Measurements from ENCODE around the gene STK32B. TPM values are rescaled to one million over a fixed set of nuclear protein-coding genes. Genes with fewer than 3 reads are reported as not detected.
"Not testable (repeated sequence)": the region's sequence is repeated elsewhere in the genome, so short reads cannot be mapped to it uniquely, and the experiment has no call there.

STK32B gene
- total RNA-seq, 2 experiments from 2014 or later, result not detected

DNA sequence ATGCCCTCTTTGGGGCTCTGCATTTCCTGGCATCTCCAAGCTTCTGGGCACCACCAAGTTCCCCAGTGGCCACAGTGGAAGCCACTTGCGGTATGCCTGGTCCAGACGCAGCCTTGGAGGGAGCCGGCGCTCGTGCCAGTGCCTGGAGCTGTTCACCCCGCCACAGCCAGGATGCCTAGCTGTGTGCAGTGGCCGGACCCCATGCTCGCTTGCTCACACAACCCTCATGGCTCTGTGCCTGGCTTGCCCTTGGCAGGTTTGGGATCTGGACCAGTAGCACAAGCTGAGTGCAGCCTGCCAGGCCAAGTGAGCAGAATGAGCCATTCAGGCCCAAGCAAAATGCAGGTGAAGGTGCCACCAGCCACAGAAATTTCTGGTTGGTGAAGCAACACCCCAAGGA lies 373.6 kb downstream of the STK32B start:
- Mint-ChIP-seq H3K9me3 (ENCODE audit: low read depth) (peaks cover 2% of the 10 kb centered on the region), H3K4me1 (no peaks in the 10 kb centered on the region), H3K4me3 (no peak overlapping the region), H3K27me3 (peaks cover 2% of the 10 kb centered on the region), H3K27ac (no peak overlapping the region), H3K36me3 (ENCODE audit: low read depth) (no peaks in the 10 kb centered on the region)
- CTCF ChIA-PET, result no interaction called here
- no peak for ATAC-seq
- POLR2A ChIA-PET, result no interaction called here
- intact Hi-C loops (cut with DNase I, micrococcal nuclease), result no loop called here
- DNase-seq, result no peak

DNA sequence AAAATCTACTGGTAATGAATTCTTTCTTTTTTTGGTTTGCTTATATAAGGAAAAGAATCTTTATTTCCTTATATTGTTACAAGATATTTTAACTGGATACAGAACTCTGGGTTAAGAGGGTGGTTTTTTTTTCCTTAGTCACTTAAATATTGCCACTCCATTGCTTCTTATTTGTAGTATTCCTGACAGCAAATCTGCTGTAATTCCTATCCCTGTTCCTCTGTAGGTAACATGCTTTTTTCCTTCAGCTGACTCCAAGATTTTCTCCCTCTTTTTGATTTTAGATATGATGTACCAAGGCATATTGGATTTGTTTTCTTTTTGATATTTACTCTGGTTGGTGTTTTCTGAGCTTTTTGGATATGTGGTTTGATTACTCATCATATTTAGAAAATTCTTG lies 378.5 kb downstream of the STK32B start:
- H3K27ac Mint-ChIP-seq, result no peak overlapping the region
- ChIA-PET CTCF (no interaction called here), POLR2A (no interaction called here)
- DNase-seq (no peak), ATAC-seq (no peak)
- no peaks in the 10 kb centered on the region for H3K4me1 Mint-ChIP-seq
- peaks cover 12% of the 10 kb centered on the region for H3K9me3 Mint-ChIP-seq (ENCODE audit: low read depth)
- no peak overlapping the region for H3K4me3 Mint-ChIP-seq
- peaks cover 6% of the 10 kb centered on the region for H3K27me3 Mint-ChIP-seq
- H3K36me3 Mint-ChIP-seq (ENCODE audit: low read depth), result no peaks in the 10 kb centered on the region
- intact Hi-C loops (cut with DNase I, micrococcal nuclease), result no loop called here

DNA sequence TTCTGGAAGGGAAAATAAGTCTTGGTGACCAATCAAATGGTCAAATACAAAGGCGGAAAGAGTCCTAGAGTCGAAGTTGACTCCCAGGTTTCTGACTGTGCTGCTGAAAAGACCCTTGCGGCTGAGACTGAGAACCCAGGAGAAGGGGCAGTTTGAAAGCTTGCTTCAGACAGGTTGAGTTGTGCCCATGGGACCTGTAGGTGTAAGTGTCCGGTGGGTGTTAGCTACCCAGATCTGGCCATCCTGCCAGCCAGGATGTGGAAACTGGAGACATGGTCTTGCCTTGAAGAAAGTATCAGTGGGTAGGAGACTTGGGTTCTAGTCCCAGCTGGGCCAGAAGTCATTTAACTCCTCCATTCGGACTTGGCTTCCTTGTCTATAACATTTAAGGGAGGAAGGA lies 381.9 kb downstream of the STK32B start:
- DNase-seq, result no peak
- no peaks in the 10 kb centered on the region for H3K4me1 Mint-ChIP-seq
- H3K27me3 Mint-ChIP-seq, result peaks cover 6% of the 10 kb centered on the region
- CTCF ChIA-PET, result no interaction called here
- H3K4me3 Mint-ChIP-seq, result no peak overlapping the region
- H3K9me3 Mint-ChIP-seq (ENCODE audit: low read depth), result peaks cover 12% of the 10 kb centered on the region
- no peak for ATAC-seq
- intact Hi-C loops (cut with DNase I, micrococcal nuclease), result no loop called here
- POLR2A ChIA-PET, result no interaction called here
- no peak overlapping the region for H3K27ac Mint-ChIP-seq
- no peaks in the 10 kb centered on the region for H3K36me3 Mint-ChIP-seq (ENCODE audit: low read depth)

DNA sequence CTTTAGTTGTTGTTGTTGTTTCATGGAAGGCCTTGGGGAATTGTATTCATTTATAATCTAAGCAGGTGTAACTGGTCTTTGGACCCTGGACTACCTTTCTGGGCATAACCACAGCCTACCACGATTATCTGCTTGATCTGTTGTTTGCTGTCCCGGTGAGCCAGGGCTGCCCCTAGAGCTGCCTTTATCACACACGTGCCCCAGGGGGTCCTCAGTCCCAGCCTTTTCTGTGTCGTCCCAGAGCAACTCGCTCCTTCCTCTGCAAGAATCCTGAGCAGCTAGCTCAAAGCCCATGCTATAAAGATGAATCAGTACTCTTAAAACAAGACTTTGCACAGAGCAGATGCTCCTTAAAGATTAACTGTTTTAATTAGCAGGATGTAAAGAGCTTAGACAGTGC lies 383.9 kb downstream of the STK32B start:
- H3K27ac Mint-ChIP-seq, result no peak overlapping the region
- POLR2A ChIA-PET, result no interaction called here
- no peak overlapping the region for H3K4me3 Mint-ChIP-seq
- CTCF ChIA-PET, result no interaction called here
- no peaks in the 10 kb centered on the region for H3K4me1 Mint-ChIP-seq
- H3K36me3 Mint-ChIP-seq (ENCODE audit: low read depth), result no peaks in the 10 kb centered on the region
- DNase-seq, result no peak
- H3K27me3 Mint-ChIP-seq, result peaks cover 5% of the 10 kb centered on the region
- ATAC-seq, result no peak
- peaks cover 8% of the 10 kb centered on the region for H3K9me3 Mint-ChIP-seq (ENCODE audit: low read depth)
- intact Hi-C loops (cut with DNase I, micrococcal nuclease), result no loop called here

DNA sequence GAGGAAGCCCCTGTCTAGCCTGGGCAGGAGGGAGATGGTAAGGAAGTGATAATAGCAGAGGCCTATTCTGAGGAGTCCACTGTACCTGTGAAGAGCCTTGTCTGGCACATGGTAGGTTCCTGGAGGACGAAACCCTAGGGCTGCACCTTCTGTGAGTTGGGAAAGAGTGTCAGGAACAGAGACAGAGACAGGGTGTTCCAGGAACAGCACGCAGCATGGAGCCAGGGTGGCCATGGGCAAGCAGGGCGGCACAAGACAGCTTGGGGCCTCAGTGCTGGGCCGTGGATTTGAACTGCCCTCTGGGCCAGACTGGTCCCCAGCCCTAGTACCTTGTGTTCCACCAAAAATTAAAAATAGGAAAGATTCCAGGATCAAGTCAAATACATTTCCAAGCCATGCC lies 384.5 kb downstream of the STK32B start:
- ChIA-PET POLR2A (no interaction called here), CTCF (no interaction called here)
- H3K27me3 Mint-ChIP-seq, result peaks cover 5% of the 10 kb centered on the region
- no peak overlapping the region for H3K27ac Mint-ChIP-seq
- no peaks in the 10 kb centered on the region for H3K36me3 Mint-ChIP-seq (ENCODE audit: low read depth)
- DNase-seq (no peak), ATAC-seq (no peak)
- H3K9me3 Mint-ChIP-seq (ENCODE audit: low read depth), result peaks cover 4% of the 10 kb centered on the region
- intact Hi-C loops (cut with DNase I, micrococcal nuclease), result no loop called here
- no peak overlapping the region for H3K4me3 Mint-ChIP-seq
- H3K4me1 Mint-ChIP-seq, result no peaks in the 10 kb centered on the region

DNA sequence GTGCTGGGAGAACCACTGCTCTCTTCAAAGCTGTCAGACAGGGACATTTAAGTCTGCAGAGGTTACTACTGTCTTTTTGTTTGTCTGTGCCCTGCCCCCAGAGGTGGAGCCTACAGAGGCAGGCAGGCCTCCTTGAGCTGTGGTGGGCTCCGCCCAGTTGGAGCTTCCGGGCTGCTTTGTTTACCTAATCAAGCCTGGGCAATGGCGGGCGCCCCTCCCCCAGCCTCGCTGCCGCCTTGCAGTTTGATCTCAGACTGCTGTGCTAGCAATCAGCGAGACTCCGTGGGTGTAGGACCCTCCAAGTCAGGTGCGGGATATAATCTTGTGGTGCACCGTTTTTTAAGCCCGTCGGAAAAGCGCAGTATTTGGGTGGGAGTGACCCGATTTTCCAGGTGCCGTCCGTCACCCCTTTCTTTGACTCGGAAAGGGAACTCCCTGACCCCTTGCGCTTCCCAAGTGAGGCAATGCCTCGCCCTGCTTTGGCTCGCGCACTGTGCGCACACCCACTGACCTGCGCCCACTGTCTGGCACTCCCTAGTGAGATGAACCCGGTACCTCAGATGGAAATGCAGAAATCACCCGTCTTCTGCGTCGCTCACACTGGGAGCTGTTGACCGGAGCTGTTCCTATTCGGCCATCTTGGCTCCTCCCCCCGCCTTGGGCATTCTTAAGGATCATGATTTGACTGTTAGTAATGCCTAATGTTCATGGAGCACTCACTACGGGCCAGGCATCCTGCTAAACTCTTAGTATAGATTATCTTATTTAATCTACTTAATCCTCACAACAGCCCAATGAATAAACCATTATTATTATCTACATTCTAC lies 392.9 kb downstream of the STK32B start:
- H3K27ac Mint-ChIP-seq; H3K36me3 Mint-ChIP-seq (ENCODE audit: low read depth); POLR2A ChIA-PET: not testable (repeated sequence)

DNA sequence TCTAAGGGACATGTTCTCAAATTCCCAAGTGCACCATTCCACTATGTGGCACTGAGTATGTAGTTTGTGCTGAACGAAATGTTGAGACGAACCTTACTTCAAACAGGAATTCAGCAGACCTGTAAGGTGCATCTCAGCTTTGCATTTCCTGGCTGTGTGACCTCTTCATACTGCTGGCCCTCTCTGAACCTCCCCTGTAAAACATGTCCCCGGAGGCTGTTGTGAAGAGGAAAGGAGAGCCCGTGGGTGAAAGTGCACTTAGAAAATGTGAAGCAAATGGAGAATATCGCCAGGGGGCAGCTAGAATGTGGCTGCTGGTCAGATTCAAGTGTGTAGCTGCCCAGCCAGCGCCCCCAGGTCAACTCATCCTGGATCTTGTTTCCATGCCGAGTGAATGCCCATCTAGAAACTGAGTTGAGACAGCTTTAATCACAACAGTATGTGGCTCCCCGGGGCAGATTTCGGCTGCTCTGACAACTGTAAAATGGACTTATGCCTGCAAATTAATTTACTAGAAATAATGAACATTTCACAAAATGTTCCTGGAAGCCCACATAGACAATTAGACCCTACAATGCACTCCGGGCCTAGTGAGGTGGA lies 393.7 kb downstream of the STK32B start:
- intact Hi-C loops (cut with DNase I, micrococcal nuclease), result no loop called here
- no peak overlapping the region for H3K4me3 Mint-ChIP-seq
- no peaks in the 10 kb centered on the region for H3K27me3 Mint-ChIP-seq
- POLR2A ChIA-PET, result no interaction called here
- CTCF ChIA-PET, result no interaction called here
- no peak overlapping the region for H3K27ac Mint-ChIP-seq
- no peak for DNase-seq
- H3K36me3 Mint-ChIP-seq (ENCODE audit: low read depth), result no peaks in the 10 kb centered on the region
- H3K4me1 Mint-ChIP-seq, result no peaks in the 10 kb centered on the region
- ATAC-seq, result no peak
- no peaks in the 10 kb centered on the region for H3K9me3 Mint-ChIP-seq (ENCODE audit: low read depth)

More for the DNA sequence above, 392.9 kb downstream of the STK32B start:
- ATAC-seq; H3K27me3 Mint-ChIP-seq; H3K4me1 Mint-ChIP-seq; intact Hi-C loops (cut with DNase I, micrococcal nuclease); H3K4me3 Mint-ChIP-seq; DNase-seq; H3K9me3 Mint-ChIP-seq (ENCODE audit: low read depth); CTCF ChIA-PET: not testable (repeated sequence)

DNA sequence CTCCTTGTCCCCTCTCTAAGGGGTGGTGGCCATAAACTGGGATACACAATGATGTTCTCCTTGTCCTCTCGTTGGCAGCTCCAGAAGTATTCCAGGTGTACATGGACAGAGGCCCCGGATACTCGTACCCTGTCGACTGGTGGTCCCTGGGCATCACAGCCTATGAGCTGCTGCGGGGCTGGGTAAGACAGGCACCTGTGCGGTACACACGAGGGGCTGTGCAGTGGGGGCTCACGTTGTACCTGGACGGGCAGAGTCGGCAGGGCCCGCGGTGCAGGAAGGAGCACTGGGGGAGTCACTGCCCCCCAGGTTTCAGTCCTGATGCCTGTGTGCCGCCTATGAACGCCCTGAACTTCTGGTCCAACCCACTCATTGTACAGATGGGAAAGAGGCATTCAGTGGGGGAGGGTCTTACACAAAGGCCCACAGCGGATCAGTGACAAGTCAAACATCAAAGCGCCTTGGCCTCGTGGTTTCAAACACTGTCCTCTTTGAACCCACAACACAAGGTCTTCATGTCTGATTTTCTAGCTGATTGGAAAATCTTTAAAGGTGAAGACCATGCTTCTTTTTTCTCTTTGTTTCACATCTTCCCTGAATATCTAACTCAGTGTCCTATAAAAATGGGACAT lies 395.4 kb downstream of the STK32B start:
- intact Hi-C loops (cut with DNase I, micrococcal nuclease), result no loop called here
- Mint-ChIP-seq H3K9me3 (ENCODE audit: low read depth) (no peaks in the 10 kb centered on the region), H3K4me1 (no peaks in the 10 kb centered on the region), H3K27ac (no peak overlapping the region), H3K27me3 (no peaks in the 10 kb centered on the region), H3K36me3 (ENCODE audit: low read depth) (no peaks in the 10 kb centered on the region), H3K4me3 (no peak overlapping the region)
- POLR2A ChIA-PET, result no interaction called here
- DNase-seq, result no peak
- no peak for ATAC-seq
- CTCF ChIA-PET, result no interaction called here

DNA sequence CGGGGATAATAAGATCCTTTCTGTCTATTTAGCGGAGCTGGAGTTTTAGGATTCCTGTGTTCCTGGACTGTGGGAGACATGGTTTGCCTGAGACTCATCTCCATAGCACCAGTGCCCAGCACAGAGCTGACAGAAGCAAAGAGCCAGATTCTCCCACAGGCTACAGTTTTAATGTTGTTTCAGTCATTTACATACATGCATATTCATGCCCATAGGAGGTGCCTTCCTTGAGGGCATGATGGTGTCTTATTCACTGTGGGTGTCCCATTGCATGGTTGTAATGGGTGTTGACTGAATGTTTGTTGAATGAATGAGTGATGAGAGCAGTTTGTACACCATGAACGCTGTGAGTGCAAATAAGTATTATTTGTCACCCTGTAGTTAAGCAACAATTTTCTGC lies 396.5 kb downstream of the STK32B start:
- CTCF ChIA-PET, result interaction anchor here (0.6 kb wide), 1 partner anchor 579 kb away, joined by 3 read pairs; no protein-coding TSS in a partner anchor
- Mint-ChIP-seq H3K9me3 (ENCODE audit: low read depth) (no peaks in the 10 kb centered on the region), H3K27ac (no peak overlapping the region), H3K36me3 (ENCODE audit: low read depth) (no peaks in the 10 kb centered on the region), H3K27me3 (no peaks in the 10 kb centered on the region), H3K4me1 (no peaks in the 10 kb centered on the region), H3K4me3 (no peak overlapping the region)
- POLR2A ChIA-PET, result no interaction called here
- no peak for DNase-seq
- ATAC-seq, result no peak
- intact Hi-C loops (cut with DNase I, micrococcal nuclease), result no loop called here

DNA sequence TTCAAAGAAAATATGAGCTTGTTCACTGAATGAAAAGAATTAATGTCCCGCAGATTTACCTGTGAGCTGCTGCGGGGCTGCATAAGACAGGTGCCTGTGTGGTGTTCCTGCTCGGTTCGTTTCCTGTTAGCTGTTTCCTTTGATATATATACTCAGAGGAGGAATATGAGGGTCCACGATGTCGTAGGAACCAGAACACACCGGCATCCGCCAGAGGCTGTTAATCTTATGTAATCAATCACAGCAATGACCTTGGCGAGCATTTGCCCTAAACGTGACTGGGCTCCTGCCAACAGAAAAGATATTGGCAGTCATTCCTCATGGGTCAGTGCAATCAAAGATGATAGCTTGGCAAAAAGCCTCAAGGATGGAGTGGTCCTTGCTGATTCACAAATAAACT lies 396.9 kb downstream of the STK32B start:
- POLR2A ChIA-PET, result no interaction called here
- H3K36me3 Mint-ChIP-seq (ENCODE audit: low read depth), result no peaks in the 10 kb centered on the region
- ATAC-seq (no peak), DNase-seq (no peak)
- intact Hi-C loops (cut with DNase I, micrococcal nuclease), result no loop called here
- no peak overlapping the region for H3K27ac Mint-ChIP-seq
- no peak overlapping the region for H3K4me3 Mint-ChIP-seq
- no peaks in the 10 kb centered on the region for H3K9me3 Mint-ChIP-seq (ENCODE audit: low read depth)
- CTCF ChIA-PET, result interaction anchor here (0.6 kb wide), 1 partner anchor 578 kb away, joined by 3 read pairs; no protein-coding TSS in a partner anchor
- no peaks in the 10 kb centered on the region for H3K27me3 Mint-ChIP-seq
- H3K4me1 Mint-ChIP-seq, result no peaks in the 10 kb centered on the region

DNA sequence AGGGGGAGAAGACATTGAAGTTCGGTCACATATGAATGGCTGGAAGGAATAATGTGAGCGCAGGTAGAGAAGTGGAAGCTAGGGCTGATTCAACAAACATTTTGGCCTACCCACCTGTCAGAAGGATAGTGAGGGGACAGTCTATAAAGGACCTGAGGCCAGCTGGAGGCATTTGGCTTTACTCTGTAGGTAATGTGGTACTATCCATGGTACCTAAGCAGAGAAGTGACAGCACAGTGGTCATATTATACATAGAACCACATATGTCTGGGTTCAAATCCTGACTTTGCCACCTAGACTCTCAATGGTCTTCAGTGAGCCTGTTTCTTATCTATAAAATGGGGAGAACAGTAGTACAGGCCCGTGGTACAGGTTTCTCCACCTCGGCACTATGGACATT lies 400.0 kb downstream of the STK32B start:
- no peak for DNase-seq
- ChIA-PET POLR2A (no interaction called here), CTCF (interaction anchor here (0.5 kb wide), 2 partner anchors 9 to 163 kb away, joined by 3 read pairs; no protein-coding TSS in a partner anchor)
- ATAC-seq, result no peak
- Mint-ChIP-seq H3K4me1 (no peaks in the 10 kb centered on the region), H3K36me3 (ENCODE audit: low read depth) (no peaks in the 10 kb centered on the region), H3K27ac (no peak overlapping the region), H3K4me3 (no peak overlapping the region), H3K9me3 (ENCODE audit: low read depth) (no peaks in the 10 kb centered on the region), H3K27me3 (no peaks in the 10 kb centered on the region)
- intact Hi-C loops (cut with DNase I, micrococcal nuclease), result no loop called here

DNA sequence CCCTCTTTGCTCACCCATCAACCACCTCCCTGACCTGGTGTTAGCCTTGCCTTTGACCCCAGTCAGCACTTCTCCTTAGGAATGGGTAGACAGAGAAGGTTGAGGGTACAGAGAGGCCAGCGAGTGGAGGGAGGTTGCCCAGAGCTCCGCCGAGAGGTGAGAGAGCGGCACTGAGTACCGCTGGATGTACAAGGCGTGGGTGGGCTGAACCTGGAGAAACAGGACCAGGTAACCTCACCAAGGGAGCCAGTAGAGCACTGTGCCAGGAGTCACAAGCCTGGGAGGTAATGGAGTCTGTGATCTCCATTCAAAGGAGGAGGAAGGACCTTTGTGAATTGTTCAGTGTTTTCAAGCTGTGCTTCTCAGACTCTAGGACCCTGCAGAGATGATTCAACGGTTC lies 400.9 kb downstream of the STK32B start:
- Mint-ChIP-seq H3K9me3 (ENCODE audit: low read depth) (no peaks in the 10 kb centered on the region), H3K27ac (no peak overlapping the region), H3K4me1 (no peaks in the 10 kb centered on the region), H3K4me3 (no peak overlapping the region), H3K27me3 (no peaks in the 10 kb centered on the region), H3K36me3 (ENCODE audit: low read depth) (no peaks in the 10 kb centered on the region)
- ChIA-PET CTCF (no interaction called here), POLR2A (no interaction called here)
- no peak for ATAC-seq
- no peak for DNase-seq
- intact Hi-C loops (cut with DNase I, micrococcal nuclease), result no loop called here

All from activated CD4-positive, alpha-beta T cell treated with anti-CD3 and anti-CD28 coated beads for 36 hours (primary cell).